Skeletal muscle tissue (tissue), 4 donors: ENCODE measurements around the gene SNTG2. TPM values are rescaled to one million over a fixed set of nuclear protein-coding genes. Genes with fewer than 3 reads are reported as not detected.

Experiments
- H3K27ac ChIP-seq: one replicate; pipeline ENCODE4 v1.7.0; 2013; ENCODE audit warnings: mild to moderate bottlenecking, low read depth, low read length, inconsistent platforms
- H3K27me3 ChIP-seq, 3 donors: one replicate each; pipeline ENCODE4 v1.7.0; 2013; ENCODE audit warnings: low read length in 3 of 3; ENCODE audit not compliant: control insufficient read depth in 3 of 3, insufficient read depth in 3 of 3
- H3K36me3 ChIP-seq, 3 donors: one replicate each; pipeline ENCODE4 v1.7.0; 2013; ENCODE audit warnings: low read length in 3 of 3; ENCODE audit not compliant: control insufficient read depth in 3 of 3, insufficient read depth in 3 of 3
- H3K4me1 ChIP-seq, 3 donors: one replicate each; pipeline ENCODE4 v1.7.0; 2013; ENCODE audit warnings: low read length in 3 of 3, mild to moderate bottlenecking in 3 of 3; ENCODE audit not compliant: control insufficient read depth in 3 of 3, insufficient read depth in 3 of 3
- H3K4me3 ChIP-seq, 3 donors: one replicate each; pipeline ENCODE4 v1.7.0; 2013; ENCODE audit warnings: low read length in 3 of 3
- H3K9ac ChIP-seq, 3 donors: one replicate each; pipeline ENCODE4 v1.7.0; 2013; ENCODE audit warnings: low read length in 3 of 3, mild to moderate bottlenecking in 3 of 3, moderate library complexity in 2 of 3, low read depth in 1 of 3
- H3K9me3 ChIP-seq, 3 donors: one replicate each; pipeline ENCODE4 v1.7.0; 2013; ENCODE audit warnings: low read length in 3 of 3; ENCODE audit not compliant: control insufficient read depth in 3 of 3
- total RNA-seq: library from RNA; depleted of rRNA; stranded (reverse); fragments of >200 nt; gene quantifications from one replicate; pipeline ENCODE4 v1.2.3, GENCODE V29; 2014
- donor health status: Osteomylitis.

The SNTG2 gene
- total RNA-seq, 1 donor from 2014 or later, result under 0.01 TPM

DNA sequence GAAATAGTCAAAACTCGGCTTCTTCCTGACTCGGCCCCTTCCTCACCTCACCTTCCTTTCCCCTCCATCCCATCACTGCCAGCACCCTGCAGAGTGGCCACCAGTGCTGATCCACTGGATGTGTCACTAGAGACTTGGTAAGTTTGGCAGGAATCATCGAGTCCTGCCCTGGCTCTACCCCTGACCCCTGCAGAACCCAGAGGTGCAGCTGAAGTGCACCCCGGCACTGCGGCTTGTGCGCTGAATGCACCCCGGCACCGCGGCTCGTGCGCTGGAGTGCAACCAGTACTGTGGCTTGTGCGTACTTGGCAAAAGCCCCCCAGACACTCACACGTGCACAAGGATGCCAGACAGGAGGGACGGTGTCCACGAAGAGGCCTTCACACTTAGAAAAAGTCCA is 206.5 kb downstream of the SNTG2 start:
- H3K4me1 ChIP-seq, result peaks cover 3 to 4% (median 4%) of the 10 kb centered on the region in 3 donors
- H3K27me3 ChIP-seq, result peaks cover 0 to 9% (median 9%) of the 10 kb centered on the region in 3 donors
- no peak overlapping the region for H3K27ac ChIP-seq
- no peak overlapping the region for H3K9ac ChIP-seq
- H3K9me3 ChIP-seq, result no peaks in the 10 kb centered on the region
- H3K4me3 ChIP-seq, result no peak overlapping the region
- H3K36me3 ChIP-seq, result no peaks in the 10 kb centered on the region

DNA sequence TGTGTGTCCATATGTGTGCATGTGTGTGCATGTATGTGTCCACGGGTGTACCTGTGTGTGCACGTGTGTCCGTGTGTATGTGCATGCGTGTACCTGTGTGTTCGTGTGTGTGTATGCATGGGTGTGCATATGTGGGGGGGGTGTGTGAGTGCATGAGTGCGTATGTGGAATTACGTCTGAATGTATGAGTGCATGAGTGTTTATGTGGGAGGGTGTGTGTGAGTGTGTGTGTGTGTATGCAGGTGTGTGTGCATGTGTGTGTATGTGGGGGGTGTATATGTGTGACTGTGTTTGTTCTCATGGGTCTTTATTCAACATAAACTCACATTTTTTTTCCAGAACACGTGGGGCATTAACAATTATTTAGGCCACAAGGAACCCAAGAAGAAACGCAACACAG is 208.4 kb downstream of the SNTG2 start:
- H3K4me1 ChIP-seq, result peaks cover 0 to 4% (median 4%) of the 10 kb centered on the region in 3 donors
- H3K9ac ChIP-seq, result no peak overlapping the region
- peaks cover 0 to 9% (median 9%) of the 10 kb centered on the region in 3 donors for H3K27me3 ChIP-seq
- no peak overlapping the region for H3K4me3 ChIP-seq
- no peak overlapping the region for H3K27ac ChIP-seq
- H3K36me3 ChIP-seq, result no peaks in the 10 kb centered on the region
- H3K9me3 ChIP-seq, result peaks cover 0 to 2% (median 0%) of the 10 kb centered on the region in 3 donors

DNA sequence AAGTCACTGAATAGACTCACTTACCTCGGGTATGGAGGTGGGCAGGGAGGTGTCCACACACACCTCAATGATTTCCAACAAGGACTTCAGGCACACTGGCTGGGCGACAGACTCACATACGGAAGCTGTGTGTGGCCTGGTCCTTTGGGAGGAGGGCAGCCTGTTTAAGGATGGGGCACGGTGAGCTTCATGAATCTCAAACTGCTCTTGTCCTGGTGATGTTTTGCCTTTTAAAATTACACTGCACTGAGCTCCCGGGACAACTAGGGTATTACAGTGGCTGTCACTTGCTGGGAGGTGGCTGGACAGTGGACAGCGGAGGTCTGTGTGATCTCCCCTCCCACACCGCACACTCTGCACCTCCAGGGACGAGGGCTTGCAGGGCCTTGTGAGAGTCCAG is 211.6 kb downstream of the SNTG2 start:
- Histone ChIP-seq H3K4me3 (no peak overlapping the region), H3K27me3 (no peaks in the 10 kb centered on the region), H3K36me3 (no peaks in the 10 kb centered on the region), H3K27ac (peak overlapping the region; percentile 68), H3K4me1 (no peaks in the 10 kb centered on the region), H3K9ac (no peak overlapping the region), H3K9me3 (peaks cover 0 to 2% (median 0%) of the 10 kb centered on the region in 3 donors)

DNA sequence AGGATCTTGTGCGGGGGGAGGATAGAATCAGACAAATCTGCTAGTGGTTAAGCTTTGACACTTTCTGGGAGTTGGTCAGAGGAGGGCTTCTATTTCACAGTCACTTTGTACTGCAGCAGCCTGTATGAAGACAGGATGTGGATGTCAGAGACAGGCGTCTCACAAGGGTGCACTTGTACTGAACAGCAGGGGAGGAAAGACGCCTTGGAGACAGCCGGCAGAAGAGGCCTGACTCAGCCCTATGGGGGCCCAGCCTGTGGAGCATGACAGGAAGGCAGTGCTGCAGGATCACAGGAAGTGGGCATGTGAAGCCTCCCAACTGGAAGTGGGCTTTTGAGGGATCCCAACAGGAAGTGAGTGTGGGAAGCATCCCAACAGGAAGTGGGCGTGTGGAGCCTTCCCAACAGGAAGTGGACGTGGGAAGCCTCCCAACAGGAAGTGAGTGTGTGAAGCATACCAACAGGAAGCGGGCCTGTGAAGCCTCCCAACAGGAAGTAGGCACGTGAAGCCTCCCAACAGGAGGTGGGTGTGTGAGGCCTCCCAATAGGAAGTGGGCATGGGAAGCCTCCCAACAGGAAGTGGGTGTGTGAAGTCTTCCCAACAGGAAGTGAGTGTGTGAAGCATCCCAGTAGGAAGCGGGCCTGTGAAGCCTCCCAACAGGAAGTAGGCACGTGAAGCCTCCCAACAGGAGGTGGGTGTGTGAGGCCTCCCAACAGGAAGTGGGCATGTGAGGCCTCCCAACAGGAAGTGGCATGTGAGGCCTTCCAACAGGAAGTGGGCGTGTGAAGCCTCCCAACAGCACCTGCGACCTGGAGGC is 212.3 kb downstream of the SNTG2 start:
- peaks cover 0 to 2% (median 0%) of the 10 kb centered on the region in 3 donors for H3K9me3 ChIP-seq
- no peak overlapping the region for H3K4me3 ChIP-seq
- no peaks in the 10 kb centered on the region for H3K27me3 ChIP-seq
- H3K4me1 ChIP-seq, result no peaks in the 10 kb centered on the region
- H3K36me3 ChIP-seq, result no peaks in the 10 kb centered on the region
- no peak overlapping the region for H3K9ac ChIP-seq
- H3K27ac ChIP-seq, result peak overlapping the region; percentile 68

DNA sequence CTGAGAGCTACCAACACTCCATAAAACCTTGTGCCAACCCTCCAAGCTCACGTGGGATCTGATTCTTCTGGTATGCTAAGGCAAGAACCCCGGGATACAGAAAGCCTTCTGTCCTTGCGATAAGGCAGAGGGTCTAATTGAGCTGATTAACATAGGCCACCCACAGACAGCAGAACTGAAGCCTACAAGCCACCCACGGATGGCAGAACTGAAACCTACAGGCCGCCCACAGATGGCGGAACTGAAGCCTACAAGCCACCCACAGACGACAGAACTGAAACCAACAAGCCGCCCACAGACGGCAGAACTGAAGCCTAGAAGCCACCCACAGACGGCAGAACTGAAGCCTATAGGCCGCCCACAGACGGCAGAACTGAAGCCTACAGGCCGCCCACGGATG is 216.3 kb downstream of the SNTG2 start:
- Histone ChIP-seq H3K4me3 (no peak overlapping the region), H3K36me3 (no peaks in the 10 kb centered on the region), H3K9ac (no peak overlapping the region), H3K27me3 (peaks cover 0 to 6% (median 0%) of the 10 kb centered on the region in 3 donors), H3K27ac (no peak overlapping the region), H3K4me1 (peaks cover 2 to 8% (median 4%) of the 10 kb centered on the region in 3 donors), H3K9me3 (peaks cover 0 to 2% (median 0%) of the 10 kb centered on the region in 3 donors)

DNA sequence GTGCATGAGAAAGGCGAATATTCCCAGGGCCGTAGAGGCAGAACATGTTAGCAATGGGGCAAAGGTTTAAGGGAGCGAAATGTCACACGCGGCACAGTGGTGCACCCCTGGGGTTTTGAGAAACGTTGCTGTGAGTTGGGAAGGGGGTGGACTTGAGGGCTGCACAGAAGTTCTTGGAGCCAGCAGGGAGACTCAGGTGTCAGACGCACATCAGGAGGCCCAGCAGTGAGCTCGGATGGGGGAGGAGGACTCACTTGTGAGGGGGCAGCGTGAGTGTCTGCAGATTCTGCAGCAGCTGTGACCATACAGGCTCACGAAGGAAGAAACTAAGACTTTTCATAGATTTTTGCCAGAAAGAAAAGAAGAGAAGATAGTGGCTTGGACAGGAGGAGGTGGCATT is 218.2 kb downstream of the SNTG2 start:
- no peaks in the 10 kb centered on the region for H3K9me3 ChIP-seq
- H3K4me1 ChIP-seq, result peaks cover 2 to 8% (median 4%) of the 10 kb centered on the region in 3 donors
- peaks cover 0 to 7% (median 5%) of the 10 kb centered on the region in 3 donors for H3K27me3 ChIP-seq
- H3K4me3 ChIP-seq, result no peak overlapping the region
- no peaks in the 10 kb centered on the region for H3K36me3 ChIP-seq
- H3K27ac ChIP-seq, result no peak overlapping the region
- no peak overlapping the region for H3K9ac ChIP-seq

DNA sequence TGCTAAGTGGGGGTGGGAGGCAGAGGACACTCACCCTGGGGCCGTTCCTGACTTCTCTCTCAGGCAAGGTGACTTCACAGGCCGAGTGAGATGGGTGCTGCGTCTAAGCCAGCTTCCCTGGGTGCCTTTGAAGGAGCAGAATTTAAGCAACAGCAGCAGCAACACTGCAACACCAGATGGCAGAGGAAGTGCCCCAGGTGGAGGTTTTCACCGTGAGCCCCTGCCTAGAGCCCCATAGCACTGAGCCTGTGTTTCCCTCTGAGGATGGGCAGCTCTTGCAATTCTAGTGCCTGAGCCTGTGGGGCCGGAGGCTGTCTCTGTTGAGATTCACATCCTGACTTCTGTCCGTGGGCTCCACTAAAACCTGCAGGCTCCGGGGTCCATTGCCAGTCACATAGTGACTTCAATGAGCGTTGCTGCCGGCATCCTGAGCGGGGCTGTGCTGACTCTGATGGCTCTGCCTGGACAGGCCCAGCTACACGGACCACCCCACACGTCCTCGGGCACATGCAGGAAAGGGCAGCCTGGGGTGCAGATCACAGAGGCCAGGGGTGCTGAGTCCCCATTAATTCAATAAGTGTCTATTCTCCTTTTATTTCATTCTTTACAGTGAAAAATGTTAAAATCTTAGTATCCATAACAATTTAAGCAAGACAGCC is 218.8 kb downstream of the SNTG2 start:
- no peaks in the 10 kb centered on the region for H3K9me3 ChIP-seq
- H3K27me3 ChIP-seq, result peaks cover 0 to 7% (median 5%) of the 10 kb centered on the region in 3 donors
- no peak overlapping the region for H3K9ac ChIP-seq
- no peak overlapping the region for H3K4me3 ChIP-seq
- H3K4me1 ChIP-seq, result peaks cover 2 to 8% (median 4%) of the 10 kb centered on the region in 3 donors
- no peaks in the 10 kb centered on the region for H3K36me3 ChIP-seq
- H3K27ac ChIP-seq, result peak overlapping the region; percentile 19

DNA sequence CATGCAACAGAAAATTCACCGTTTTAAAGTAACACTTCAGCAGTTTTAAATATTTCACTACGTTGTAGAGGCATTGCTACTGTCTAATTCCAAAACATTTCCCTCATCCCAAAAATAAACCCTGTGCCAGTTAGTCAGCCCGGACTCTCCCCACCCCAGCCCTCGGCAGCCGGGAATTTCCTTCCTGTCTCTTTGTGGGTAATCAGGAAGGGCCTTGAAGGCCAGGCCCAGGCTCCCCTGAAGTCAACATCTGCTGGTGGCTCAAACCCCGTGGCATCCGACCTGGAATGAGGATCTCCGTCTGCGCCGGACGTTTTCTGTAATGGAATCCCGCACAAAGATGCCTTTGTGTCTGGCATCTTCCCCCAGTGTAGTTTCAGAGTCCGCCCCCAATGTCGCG is 219.6 kb downstream of the SNTG2 start:
- Histone ChIP-seq H3K4me3 (no peak overlapping the region), H3K27ac (peak overlapping the region; percentile 19), H3K27me3 (peaks cover 0 to 7% (median 5%) of the 10 kb centered on the region in 3 donors), H3K9ac (no peak overlapping the region), H3K9me3 (no peaks in the 10 kb centered on the region), H3K36me3 (no peaks in the 10 kb centered on the region), H3K4me1 (peaks cover 2 to 8% (median 4%) of the 10 kb centered on the region in 3 donors)

DNA sequence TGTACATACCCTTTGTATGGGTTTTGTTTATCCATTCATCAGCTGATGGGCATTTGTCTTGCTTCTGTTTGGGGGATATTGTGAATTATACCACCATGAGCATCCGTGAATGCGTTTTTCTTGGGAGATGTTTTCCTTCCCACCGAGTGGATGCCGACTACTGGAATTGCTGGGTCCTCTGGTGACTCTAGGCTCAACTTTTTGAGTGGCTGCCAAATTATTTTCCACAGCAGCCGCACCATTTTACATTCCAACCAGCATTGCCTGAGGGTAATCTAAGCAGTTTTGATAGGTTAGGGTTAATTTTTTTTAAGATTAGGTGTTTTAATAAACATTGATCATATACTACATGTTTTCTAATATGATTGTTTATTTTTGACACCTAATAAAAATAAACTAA is 220.1 kb downstream of the SNTG2 start:
- H3K4me3 ChIP-seq, result no peak overlapping the region
- peaks cover 2 to 8% (median 4%) of the 10 kb centered on the region in 3 donors for H3K4me1 ChIP-seq
- no peaks in the 10 kb centered on the region for H3K9me3 ChIP-seq
- H3K27me3 ChIP-seq, result peaks cover 0 to 7% (median 5%) of the 10 kb centered on the region in 3 donors
- no peak overlapping the region for H3K27ac ChIP-seq
- H3K36me3 ChIP-seq, result no peaks in the 10 kb centered on the region
- no peak overlapping the region for H3K9ac ChIP-seq

DNA sequence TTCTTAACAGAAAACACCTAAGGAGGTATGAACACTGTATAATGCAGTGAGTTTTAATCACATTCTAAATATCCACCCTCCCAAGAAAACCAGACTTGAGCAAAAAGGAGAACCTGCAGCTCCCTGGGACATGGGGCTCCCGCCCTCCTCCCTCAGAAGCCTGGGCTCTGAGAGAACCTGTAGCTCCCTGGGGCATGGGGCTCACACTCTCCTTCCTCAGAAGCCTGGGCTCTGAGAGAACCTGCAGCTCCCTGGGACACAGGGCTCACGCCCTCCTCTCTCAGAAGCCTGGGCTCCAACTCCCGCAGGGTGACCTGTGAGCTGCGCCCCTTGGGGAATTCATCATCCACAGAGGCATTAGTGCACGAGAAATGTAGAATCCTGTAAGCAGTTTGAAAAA is 222.9 kb downstream of the SNTG2 start:
- H3K4me1 ChIP-seq, result peaks cover 2 to 8% (median 4%) of the 10 kb centered on the region in 3 donors
- no peak overlapping the region for H3K27ac ChIP-seq
- H3K9me3 ChIP-seq, result no peaks in the 10 kb centered on the region
- no peak overlapping the region for H3K4me3 ChIP-seq
- H3K9ac ChIP-seq, result no peak overlapping the region
- no peaks in the 10 kb centered on the region for H3K36me3 ChIP-seq
- peaks cover 0 to 7% (median 5%) of the 10 kb centered on the region in 3 donors for H3K27me3 ChIP-seq
